NCI-H69 (cell line): Measurements from ENCODE around the gene RGL1.
"Not testable (repeated sequence)": the region's sequence is repeated elsewhere in the genome, so short reads cannot be mapped to it uniquely, and the experiment has no call there.

ENCODE experiments used
- DNase-seq: peaks from one replicate; lab custom pipeline; 2025; lab: John Stamatoyannopoulos, UW

The RGL1 gene

GRCh38 chr1:183804916-183805841 lies at the start of gene RGL1:
TSS of gene RGL1 (plus strand) at chr1:183805120. CDS start at chr1:183805298, 178 bp downstream.
- DNase-seq, result peak; percentile 94

- no peak for DNase-seq
Observed at GRCh38 chr1:183756326-183756725, 48.6 kb upstream of the RGL1 start.

GRCh38 chr1:183757061-183757460 lies 47.9 kb upstream of the RGL1 start:
- DNase-seq, result no peak

- no peak for DNase-seq
Observed at GRCh38 chr1:183758913-183759312, 46.0 kb upstream of the RGL1 start.

GRCh38 chr1:183760661-183761060 lies 44.3 kb upstream of the RGL1 start:
- DNase-seq, result no peak

- no peak for DNase-seq
Observed at GRCh38 chr1:183761871-183762270, 43.0 kb upstream of the RGL1 start.

GRCh38 chr1:183762856-183763255 lies 42.1 kb upstream of the RGL1 start:
- DNase-seq, result not testable (repeated sequence)

GRCh38 chr1:183764981-183765380 lies 39.9 kb upstream of the RGL1 start:
- DNase-seq, result no peak

GRCh38 chr1:183769956-183770815 lies 34.7 kb upstream of the RGL1 start:
- DNase-seq, result no peak

GRCh38 chr1:183770816-183771128 lies 34.1 kb upstream of the RGL1 start:
- DNase-seq, result no peak

- DNase-seq, result no peak
Observed at GRCh38 chr1:183773482-183774274, 31.2 kb upstream of the RGL1 start.

- DNase-seq, result no peak
Observed at GRCh38 chr1:183774938-183775337, 30.0 kb upstream of the RGL1 start.

- no peak for DNase-seq
Observed at GRCh38 chr1:183776731-183777130, 28.2 kb upstream of the RGL1 start.

- DNase-seq, result peak; percentile 90
Observed at GRCh38 chr1:183777328-183777727, 27.6 kb upstream of the RGL1 start.

GRCh38 chr1:183778045-183778444 lies 26.9 kb upstream of the RGL1 start:
- peak; percentile 86 for DNase-seq

GRCh38 chr1:183778568-183779433 lies 26.1 kb upstream of the RGL1 start:
- DNase-seq, result peak; percentile 97

GRCh38 chr1:183780159-183780558 lies 24.8 kb upstream of the RGL1 start:
- DNase-seq, result peak; percentile 92

- peak; percentile 46 for DNase-seq
Observed at GRCh38 chr1:183780757-183781156, 24.2 kb upstream of the RGL1 start.

GRCh38 chr1:183783342-183783741 lies 21.6 kb upstream of the RGL1 start:
- peak; percentile 41 for DNase-seq

GRCh38 chr1:183783767-183784637 lies 20.9 kb upstream of the RGL1 start:
- peak; percentile 93 for DNase-seq
